Transverse colon (tissue), 4 donors: ENCODE measurements around the gene BIRC7. TPM values are rescaled to one million over a fixed set of nuclear protein-coding genes. Genes with fewer than 3 reads are reported as not detected.

ENCODE experiments used
- DNase-seq: peaks from one replicate; pipeline ENCODE4 v3.0.0-alpha.2; 2019
- H3K27ac ChIP-seq, 4 donors: fragments of 200-600 bp; sonication (generic); 2 replicates each; pipeline ENCODE4 v1.5.1; 2016 to 2018; ENCODE audit warnings: inconsistent platforms in 4 of 4
- H3K27me3 ChIP-seq: fragments of 200-600 bp; sonication (generic); 2 replicates; pipeline ENCODE4 v1.5.1; 2017; ENCODE audit warnings: inconsistent platforms
- H3K36me3 ChIP-seq, 4 donors: fragments of 200-600 bp; sonication (generic); 2 replicates each; pipeline ENCODE4 v1.5.1; 2017 to 2019; ENCODE audit warnings: inconsistent platforms in 4 of 4
- H3K4me1 ChIP-seq, 4 donors: fragments of 200-600 bp; sonication (generic); 2 replicates each; pipeline ENCODE4 v1.5.1; 2017 to 2020; ENCODE audit warnings: inconsistent platforms in 4 of 4
- H3K4me3 ChIP-seq, 4 donors: fragments of 200-600 bp; sonication (generic); 1 replicate in 1 of 4; 2 replicates in 3 of 4; pipeline versions ENCODE4 v1.5.1 to v1.6.1; 2017 to 2019; ENCODE audit warnings: inconsistent platforms in 4 of 4
- H3K9me3 ChIP-seq, 2 donors: fragments of 200-600 bp; sonication (generic); 2 replicates each; pipeline ENCODE4 v1.5.1; 2017 to 2019; ENCODE audit warnings: inconsistent platforms in 2 of 2
- CTCF ChIP-seq, 5 experiments: fragments of 200-600 bp in 3 of 5; fragments of 450-650 bp in 2 of 5; sonication (generic) in 3 of 5; IDR thresholded peaks; 1 replicate in 2 of 5; 2 replicates in 3 of 5; pipeline ENCODE4 v1.5.1; 2016 to 2017; ENCODE audit warnings: antibody characterized with exemption in 5 of 5, inconsistent platforms in 3 of 5, mild to moderate bottlenecking in 2 of 5, moderate library complexity in 1 of 5
- EP300 ChIP-seq: sonication (generic); formaldehyde crosslinking; IDR thresholded peaks from one replicate; pipeline ENCODE4 v1.6.1; 2017; ENCODE audit warnings: antibody characterized with exemption, low read depth
- POLR2A ChIP-seq: fragments of 450-650 bp; IDR thresholded peaks from one replicate; pipeline ENCODE4 v1.6.1; 2016; ENCODE audit warnings: antibody characterized with exemption, mild to moderate bottlenecking, moderate library complexity
- POLR2AphosphoS5 ChIP-seq, 3 donors: sonication (generic); formaldehyde crosslinking; IDR thresholded peaks; one replicate each; pipeline ENCODE4 v1.6.1; 2016; ENCODE audit warnings: antibody characterized with exemption in 3 of 3
- WGBS, 2 donors: methylation state at CpG; one replicate each; pipeline ENCODE4 v1.1.5; 2018; ENCODE audit warnings: low coverage in 1 of 2; 5-methylcytosine and 5-hydroxymethylcytosine counted together
- in situ Hi-C, 4 donors: fragments of 200-750 bp; cut with MboI; loops; one replicate each; pipeline versions ENCODE4 v1.15.0 to v1.15.1; 2017; ENCODE audit warnings: low sequenced_read_pairs in 3 of 4, low pct_ligation_motif_present in 1 of 4, low pct_unique_long_range_greater_than_20kb in 1 of 4
- intact Hi-C: fragments of 100-400 bp; cut with DNase I; formaldehyde crosslinking; loops from one replicate; pipeline ENCODE4 v1.15.1; 2023; ENCODE audit warnings: low total_unique reads
- total RNA-seq, 4 donors: library from RNA; depleted of rRNA; stranded (reverse); fragments of >200 nt; gene quantifications; one replicate each; pipeline ENCODE4 v1.1.0, GENCODE V29; 2016

Gene BIRC7
- total RNA-seq, 4 donors from 2014 or later = 1.6 to 12.7 TPM; not detected in 2

- 62% methylated on average over 14 of the region's 14 CpGs; no CpG with 5 or more reads in 1 of the 2 donors for WGBS, 2 donors
- in situ Hi-C loops (no loop called here), intact Hi-C loops (no loop called here)
- H3K36me3 ChIP-seq = no peaks in the 10 kb centered on the region
- no peaks in the 10 kb centered on the region for H3K4me1 ChIP-seq
- no peaks in the 10 kb centered on the region for H3K9me3 ChIP-seq
- no peak for DNase-seq
- TF ChIP-seq EP300 = no peak
- TF ChIP-seq CTCF (IDR thresholded peaks at IDR 0.05) = no peak
- no peak for TF ChIP-seq POLR2A
- TF ChIP-seq POLR2AphosphoS5 (IDR thresholded peaks at IDR 0.05) = no peak
- H3K4me3 ChIP-seq = no peak overlapping the region
- peaks cover 60% of the 10 kb centered on the region for H3K27me3 ChIP-seq
- no peak overlapping the region for H3K27ac ChIP-seq
Observed at GRCh38 chr20:63264519-63264918, 28.8 kb downstream of the BIRC7 start.

GRCh38 chr20:63265891-63266515 lies 30.3 kb downstream of the BIRC7 start:
- Histone ChIP-seq H3K36me3 (no peaks in the 10 kb centered on the region), H3K4me3 (no peak overlapping the region), H3K27ac (no peak overlapping the region), H3K27me3 (peaks cover 51% of the 10 kb centered on the region), H3K9me3 (no peaks in the 10 kb centered on the region), H3K4me1 (no peaks in the 10 kb centered on the region)
- in situ Hi-C loops (no loop called here), intact Hi-C loops (no loop called here)
- 60 to 69% methylated on average over 1 to 12 of the region's 12 CpGs for WGBS, 2 donors
- no peak for DNase-seq
- TF ChIP-seq CTCF (IDR thresholded peaks at IDR 0.05) = no peak
- TF ChIP-seq POLR2A = no peak
- no peak for TF ChIP-seq POLR2AphosphoS5 (IDR thresholded peaks at IDR 0.05)
- no peak for TF ChIP-seq EP300

- intact Hi-C loops (no loop called here), in situ Hi-C loops (no loop called here)
- Histone ChIP-seq H3K9me3 (no peaks in the 10 kb centered on the region), H3K4me3 (no peak overlapping the region), H3K27ac (no peak overlapping the region), H3K27me3 (peaks cover 40% of the 10 kb centered on the region), H3K4me1 (peaks cover 0 to 7% (median 3%) of the 10 kb centered on the region in 4 donors), H3K36me3 (no peaks in the 10 kb centered on the region)
- 54 to 64% methylated on average over 3 to 9 of the region's 9 CpGs for WGBS, 2 donors
- TF ChIP-seq CTCF (IDR thresholded peaks at IDR 0.05) (no peak), POLR2A (no peak), EP300 (no peak), POLR2AphosphoS5 (IDR thresholded peaks at IDR 0.05) (no peak)
- DNase-seq = no peak
Observed at GRCh38 chr20:63267691-63268090, 32.0 kb downstream of the BIRC7 start.

- Histone ChIP-seq H3K9me3 (no peaks in the 10 kb centered on the region), H3K4me3 (no peak overlapping the region), H3K27me3 (peaks cover 37% of the 10 kb centered on the region), H3K27ac (no peak overlapping the region), H3K36me3 (no peaks in the 10 kb centered on the region), H3K4me1 (peaks cover 0 to 9% (median 4%) of the 10 kb centered on the region in 4 donors)
- no peak for DNase-seq
- in situ Hi-C loops = no loop called here
- no peak for TF ChIP-seq CTCF (IDR thresholded peaks at IDR 0.05)
- TF ChIP-seq POLR2A = no peak
- TF ChIP-seq EP300 = no peak
- TF ChIP-seq POLR2AphosphoS5 (IDR thresholded peaks at IDR 0.05) = no peak
- intact Hi-C loops = no loop called here
- 71% methylated on average over 7 of the region's 7 CpGs; no CpG with 5 or more reads in 1 of the 2 donors for WGBS, 2 donors
Observed at GRCh38 chr20:63268256-63268655, 32.6 kb downstream of the BIRC7 start.
